Calu3 (cell line): Measurements from ENCODE around the gene CCR5. TPM values are rescaled to one million over a fixed set of nuclear protein-coding genes. Genes with fewer than 3 reads are reported as not detected.

Source experiments
- BruUV-seq: library from RNA; stranded (reverse); fragments of 400-500 nt; replicated peaks from 2 replicates; lab custom pipeline; 2021; lab: Mats Ljungman, UMichigan
- CTCF ChIA-PET: fragments of 300-600 bp; sonication (Branson Sonifier 250); formaldehyde crosslinking; loops from one replicate; lab custom pipeline; 2022; ENCODE audit warnings: antibody characterized with exemption; lab: Charles Lee
- DNase-seq: peaks from one replicate; pipeline ENCODE4 v3.0.0; 2022
- H3K27ac Mint-ChIP-seq: one replicate; pipeline ENCODE4 v1.8.0; 2022; ENCODE audit warnings: mixed read lengths; ENCODE audit not compliant: unreplicated experiment
- H3K27me3 Mint-ChIP-seq: one replicate; pipeline ENCODE4 v1.8.0; 2022; ENCODE audit warnings: mixed read lengths; ENCODE audit not compliant: unreplicated experiment
- H3K36me3 Mint-ChIP-seq: one replicate; pipeline ENCODE4 v1.8.0; 2022; ENCODE audit warnings: mild to moderate bottlenecking, moderate library complexity, mixed read lengths; ENCODE audit not compliant: insufficient read depth, unreplicated experiment
- H3K4me1 Mint-ChIP-seq: one replicate; pipeline ENCODE4 v1.8.0; 2022; ENCODE audit warnings: mild to moderate bottlenecking, low read depth, mixed read lengths; ENCODE audit not compliant: unreplicated experiment
- H3K4me3 Mint-ChIP-seq: one replicate; pipeline ENCODE4 v1.8.0; 2022; ENCODE audit warnings: mild to moderate bottlenecking, low read depth, moderate library complexity, mixed read lengths; ENCODE audit not compliant: unreplicated experiment
- H3K9me3 Mint-ChIP-seq: one replicate; pipeline ENCODE4 v1.8.0; 2022; ENCODE audit warnings: low read depth, mixed read lengths; ENCODE audit not compliant: unreplicated experiment
- intact Hi-C: fragments of 100-400 bp; cut with micrococcal nuclease; formaldehyde crosslinking; loops from one replicate; pipeline ENCODE4 v1.10.0; 2022; ENCODE audit not compliant: unreplicated experiment
- total RNA-seq: library from RNA; stranded (reverse); gene quantifications from 2 replicates; pipeline ENCODE4 v1.2.3, GENCODE V29; 2022
- TF ChIP-seq, protein P1 (sequence below): fragments of 200-600 bp; IDR thresholded peaks from one replicate; pipeline ENCODE4 v1.8.0; 2022; ENCODE audit warnings: antibody characterized with exemption; ENCODE audit not compliant: unreplicated experiment

CCR5 gene
- total RNA-seq, 1 experiment from 2014 or later, result not detected

DNA sequence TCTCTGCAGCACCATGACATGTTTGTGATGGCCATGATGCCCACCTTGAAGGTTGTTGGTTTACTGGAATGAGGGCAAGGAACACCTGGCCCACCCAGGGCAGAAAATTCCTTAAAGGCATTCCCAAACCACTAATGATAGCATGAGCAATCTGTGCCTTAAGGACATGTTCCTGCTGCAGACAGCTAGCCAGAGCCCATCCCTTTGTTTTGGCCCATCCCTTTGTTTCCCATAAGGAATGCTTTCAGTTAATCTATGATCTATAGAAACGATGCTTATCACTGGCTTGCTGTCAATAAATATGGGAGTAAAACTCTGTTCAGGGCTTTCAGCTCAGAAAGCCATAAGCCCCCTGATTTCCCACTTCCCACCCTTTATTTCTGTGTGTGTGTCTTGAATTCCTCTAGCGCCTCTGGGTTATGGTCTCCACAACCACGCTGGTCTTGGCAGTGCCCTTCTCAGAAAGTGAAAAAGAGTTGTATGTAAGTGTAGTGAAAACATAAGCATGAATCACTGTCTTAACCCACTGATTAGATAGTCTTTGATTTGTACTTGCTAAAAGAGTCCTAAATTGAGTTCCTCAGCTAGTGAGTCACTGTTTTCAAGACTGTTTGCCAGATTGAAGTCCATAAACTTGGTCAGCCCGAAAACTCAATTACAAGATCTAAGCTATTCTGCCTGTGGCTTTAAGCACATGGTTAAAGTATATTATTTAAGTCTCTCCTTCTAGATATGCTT lies 35.8 kb upstream of the CCR5 start:
- intact Hi-C loops, result no loop called here
- no peaks in the 10 kb centered on the region for H3K27me3 Mint-ChIP-seq
- no TSS peak for BruUV-seq
- H3K27ac Mint-ChIP-seq, result no peak overlapping the region
- no peak for DNase-seq
- no peaks in the 10 kb centered on the region for H3K36me3 Mint-ChIP-seq
- H3K4me3 Mint-ChIP-seq, result no peak overlapping the region
- no peaks in the 10 kb centered on the region for H3K4me1 Mint-ChIP-seq
- peaks cover 10% of the 10 kb centered on the region for H3K9me3 Mint-ChIP-seq
- TF ChIP-seq, protein P1, sequence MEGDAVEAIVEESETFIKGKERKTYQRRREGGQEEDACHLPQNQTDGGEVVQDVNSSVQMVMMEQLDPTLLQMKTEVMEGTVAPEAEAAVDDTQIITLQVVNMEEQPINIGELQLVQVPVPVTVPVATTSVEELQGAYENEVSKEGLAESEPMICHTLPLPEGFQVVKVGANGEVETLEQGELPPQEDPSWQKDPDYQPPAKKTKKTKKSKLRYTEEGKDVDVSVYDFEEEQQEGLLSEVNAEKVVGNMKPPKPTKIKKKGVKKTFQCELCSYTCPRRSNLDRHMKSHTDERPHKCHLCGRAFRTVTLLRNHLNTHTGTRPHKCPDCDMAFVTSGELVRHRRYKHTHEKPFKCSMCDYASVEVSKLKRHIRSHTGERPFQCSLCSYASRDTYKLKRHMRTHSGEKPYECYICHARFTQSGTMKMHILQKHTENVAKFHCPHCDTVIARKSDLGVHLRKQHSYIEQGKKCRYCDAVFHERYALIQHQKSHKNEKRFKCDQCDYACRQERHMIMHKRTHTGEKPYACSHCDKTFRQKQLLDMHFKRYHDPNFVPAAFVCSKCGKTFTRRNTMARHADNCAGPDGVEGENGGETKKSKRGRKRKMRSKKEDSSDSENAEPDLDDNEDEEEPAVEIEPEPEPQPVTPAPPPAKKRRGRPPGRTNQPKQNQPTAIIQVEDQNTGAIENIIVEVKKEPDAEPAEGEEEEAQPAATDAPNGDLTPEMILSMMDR, result no peak
- CTCF ChIA-PET, result interaction anchor here (0.6 to 1.2 kb wide), 4 partner anchors 12 to 252 kb away, joined by 3 to 6 read pairs (median 3); no protein-coding TSS in a partner anchor

DNA sequence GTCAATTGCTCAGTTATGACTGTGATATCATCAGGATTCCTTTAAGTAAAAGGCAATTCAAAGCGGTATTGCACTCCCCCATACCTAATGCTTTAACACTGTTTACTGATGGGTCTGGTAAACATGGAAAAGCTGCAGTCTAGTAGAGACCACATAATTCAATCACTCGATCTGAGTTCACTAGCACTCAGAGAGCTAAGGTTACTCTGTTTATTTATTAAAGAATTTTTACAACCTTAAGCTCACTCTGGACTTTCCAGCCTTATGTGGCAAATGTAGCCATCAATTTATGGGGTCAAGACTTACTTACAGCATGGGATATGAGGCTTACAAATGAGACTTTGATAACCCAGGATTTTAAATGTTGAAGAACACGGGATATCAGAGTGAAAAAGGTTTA lies 35.2 kb upstream of the CCR5 start:
- Mint-ChIP-seq H3K9me3 (peaks cover 15% of the 10 kb centered on the region), H3K27ac (no peak overlapping the region), H3K36me3 (no peaks in the 10 kb centered on the region), H3K4me1 (no peaks in the 10 kb centered on the region), H3K27me3 (no peaks in the 10 kb centered on the region), H3K4me3 (no peak overlapping the region)
- intact Hi-C loops, result no loop called here
- TF ChIP-seq, protein P1, result no peak
- CTCF ChIA-PET, result interaction anchor here (0.6 to 1.2 kb wide), 3 partner anchors 11 to 253 kb away, joined by 3 to 6 read pairs (median 3); no protein-coding TSS in a partner anchor
- no peak for DNase-seq
- no TSS peak for BruUV-seq

DNA sequence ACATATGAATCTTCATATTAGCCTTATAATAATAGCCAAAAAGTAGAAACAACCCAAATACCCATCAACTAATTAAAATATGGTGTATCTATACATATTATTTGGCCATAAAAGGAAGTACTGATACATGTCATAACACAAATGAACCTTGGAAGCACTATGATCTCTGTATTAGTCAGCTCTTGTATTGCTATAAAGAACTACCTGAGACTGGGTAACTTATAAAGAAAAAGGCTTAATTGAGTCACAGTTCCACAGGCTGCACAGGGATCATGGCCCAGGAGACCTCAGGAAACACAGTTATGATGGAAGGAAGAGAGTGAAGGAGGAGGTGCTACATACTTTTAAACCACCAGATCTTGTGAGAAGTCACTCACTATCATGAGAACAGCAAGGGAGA lies 32.8 kb upstream of the CCR5 start:
- TF ChIP-seq, protein P1, result no peak
- Mint-ChIP-seq H3K4me3 (no peak overlapping the region), H3K27me3 (no peaks in the 10 kb centered on the region), H3K36me3 (no peaks in the 10 kb centered on the region), H3K27ac (no peak overlapping the region), H3K9me3 (peaks cover 9% of the 10 kb centered on the region), H3K4me1 (no peaks in the 10 kb centered on the region)
- CTCF ChIA-PET, result no interaction called here
- BruUV-seq, result no TSS peak
- intact Hi-C loops, result no loop called here
- no peak for DNase-seq

DNA sequence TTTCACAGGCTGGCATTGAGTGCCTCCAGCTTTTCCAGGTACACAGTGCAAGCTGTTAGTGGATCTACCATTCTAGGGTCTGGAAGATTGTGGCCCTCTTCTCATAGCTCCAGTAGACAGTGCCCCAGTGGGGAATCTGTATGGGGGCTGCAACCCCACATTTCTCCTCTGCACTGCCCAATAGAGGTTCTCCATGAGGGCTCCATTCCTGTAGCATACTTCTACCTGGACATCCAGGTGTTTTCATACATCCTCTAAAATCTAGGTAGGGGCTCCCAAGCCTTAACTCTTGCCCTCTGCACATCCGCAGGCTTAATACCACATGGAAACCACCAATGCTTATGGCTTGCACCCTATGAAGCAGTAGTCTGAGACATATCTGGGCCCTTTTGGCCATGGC lies 31.9 kb upstream of the CCR5 start:
- no TSS peak for BruUV-seq
- no peaks in the 10 kb centered on the region for H3K27me3 Mint-ChIP-seq
- TF ChIP-seq, protein P1, result no peak
- intact Hi-C loops, result no loop called here
- H3K4me1 Mint-ChIP-seq, result no peaks in the 10 kb centered on the region
- no peaks in the 10 kb centered on the region for H3K36me3 Mint-ChIP-seq
- H3K9me3 Mint-ChIP-seq, result peaks cover 9% of the 10 kb centered on the region
- CTCF ChIA-PET, result no interaction called here
- H3K4me3 Mint-ChIP-seq, result no peak overlapping the region
- H3K27ac Mint-ChIP-seq, result no peak overlapping the region
- DNase-seq, result no peak
